ENCODE data around the gene PNO1.

DNA sequence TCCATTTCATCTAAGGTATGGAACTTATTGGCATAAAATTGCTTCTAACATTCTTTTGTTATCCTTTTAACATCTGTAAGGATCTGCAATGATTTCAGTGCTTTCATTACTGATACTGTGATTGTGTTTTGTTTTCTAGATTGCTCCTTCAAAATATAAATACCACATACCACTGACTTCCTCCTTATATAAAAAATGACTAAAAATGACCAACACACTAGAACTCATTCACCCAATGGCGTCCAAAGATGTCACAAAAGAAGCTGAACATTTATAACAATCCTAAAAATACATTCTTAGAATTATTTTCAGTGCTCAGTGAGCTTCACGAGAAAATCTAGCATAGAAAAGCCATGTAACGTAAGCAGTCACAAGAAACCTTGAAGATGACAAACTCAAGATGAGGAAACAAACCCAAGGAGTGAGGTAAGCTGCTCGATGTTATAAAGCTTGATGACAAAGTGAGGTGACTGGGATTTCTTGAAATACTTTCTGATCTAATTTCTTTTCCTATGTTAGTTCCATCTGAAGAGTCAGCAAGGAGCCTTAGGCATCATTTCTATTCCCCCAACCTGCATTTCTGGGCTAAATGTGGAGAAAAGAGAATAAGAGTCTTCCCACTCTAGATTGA is 42.6 kb downstream of the PNO1 start:
- TF ChIP-seq, protein P1, sequence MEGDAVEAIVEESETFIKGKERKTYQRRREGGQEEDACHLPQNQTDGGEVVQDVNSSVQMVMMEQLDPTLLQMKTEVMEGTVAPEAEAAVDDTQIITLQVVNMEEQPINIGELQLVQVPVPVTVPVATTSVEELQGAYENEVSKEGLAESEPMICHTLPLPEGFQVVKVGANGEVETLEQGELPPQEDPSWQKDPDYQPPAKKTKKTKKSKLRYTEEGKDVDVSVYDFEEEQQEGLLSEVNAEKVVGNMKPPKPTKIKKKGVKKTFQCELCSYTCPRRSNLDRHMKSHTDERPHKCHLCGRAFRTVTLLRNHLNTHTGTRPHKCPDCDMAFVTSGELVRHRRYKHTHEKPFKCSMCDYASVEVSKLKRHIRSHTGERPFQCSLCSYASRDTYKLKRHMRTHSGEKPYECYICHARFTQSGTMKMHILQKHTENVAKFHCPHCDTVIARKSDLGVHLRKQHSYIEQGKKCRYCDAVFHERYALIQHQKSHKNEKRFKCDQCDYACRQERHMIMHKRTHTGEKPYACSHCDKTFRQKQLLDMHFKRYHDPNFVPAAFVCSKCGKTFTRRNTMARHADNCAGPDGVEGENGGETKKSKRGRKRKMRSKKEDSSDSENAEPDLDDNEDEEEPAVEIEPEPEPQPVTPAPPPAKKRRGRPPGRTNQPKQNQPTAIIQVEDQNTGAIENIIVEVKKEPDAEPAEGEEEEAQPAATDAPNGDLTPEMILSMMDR (IDR thresholded peaks at IDR 0.05), result no peak
- no peak for TF ChIP-seq ZFX (IDR thresholded peaks at IDR 0.05; ENCODE audit: borderline replicate concordance)
